Activated T-helper 9 cell treated with anti-CD3 and anti-CD28 coated beads, Interleukin-2, amount 50 U/mL, for 16 hours (primary cell): ENCODE data around the gene CACNA1I.

Experiments used
- DNase-seq: peaks from one replicate; pipeline ENCODE4 v3.0.0-alpha.2; 2020; ENCODE audit warnings: low read depth

Gene CACNA1I

DNA sequence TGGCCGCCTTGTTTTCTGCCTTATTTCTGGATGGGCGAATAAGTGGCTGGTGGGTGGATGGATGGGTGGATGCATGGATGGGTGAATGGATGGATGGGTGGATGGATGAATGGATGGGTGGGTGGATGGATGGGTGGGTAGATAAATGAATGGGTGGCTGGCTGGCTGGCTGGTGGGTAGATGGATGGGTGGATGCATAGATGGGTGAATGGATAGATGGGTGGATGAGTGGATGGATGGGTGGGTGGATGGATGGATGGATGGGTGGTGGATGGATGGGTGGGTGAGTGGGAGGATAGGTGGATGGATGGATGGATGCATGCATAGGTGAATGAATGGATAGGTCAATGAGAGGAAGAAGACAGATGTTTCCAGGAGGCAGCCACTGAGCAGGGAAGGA lies 98.9 kb downstream of the CACNA1I start:
- DNase-seq, result no peak

DNA sequence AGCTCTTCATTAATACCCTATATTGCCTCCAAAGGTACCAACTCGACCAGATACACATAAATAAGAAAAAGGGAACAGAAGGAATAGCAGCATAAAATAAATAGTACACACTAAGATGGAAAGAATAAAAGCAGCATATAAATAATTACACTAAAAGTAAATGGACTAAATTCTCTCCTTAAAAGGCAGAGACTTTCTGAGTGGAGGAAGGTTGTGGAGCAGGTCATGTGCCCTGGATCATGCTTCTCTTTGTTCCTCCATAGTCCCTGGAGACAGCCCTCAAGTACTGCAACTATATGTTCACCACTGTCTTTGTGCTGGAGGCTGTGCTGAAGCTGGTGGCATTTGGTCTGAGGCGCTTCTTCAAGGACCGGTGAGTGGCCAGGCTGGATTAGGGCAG lies 101.4 kb downstream of the CACNA1I start:
- DNase-seq, result no peak

DNA sequence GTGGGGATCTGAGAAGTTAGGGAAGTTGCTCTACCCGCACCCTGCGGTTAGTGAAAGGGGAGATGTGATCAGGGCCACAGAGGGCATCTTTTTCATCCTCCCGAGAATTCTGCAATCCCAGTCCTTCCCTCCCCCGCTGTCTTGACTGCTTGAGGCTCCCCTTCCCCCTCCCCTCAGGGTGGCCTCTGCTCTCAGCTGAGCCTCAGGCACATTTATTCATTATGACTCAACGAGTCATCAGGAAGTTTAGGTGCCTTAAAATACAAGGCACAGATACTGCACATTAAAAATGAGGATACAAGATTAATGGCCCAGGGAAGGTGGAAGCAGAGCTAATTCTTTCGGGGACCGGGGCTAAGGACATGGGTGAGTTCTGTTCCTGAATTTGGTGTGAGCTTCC lies 104.0 kb downstream of the CACNA1I start:
- DNase-seq, result no peak

GRCh38 chr22:39675947-39676346 lies 105.4 kb downstream of the CACNA1I start:
- no peak for DNase-seq

DNA sequence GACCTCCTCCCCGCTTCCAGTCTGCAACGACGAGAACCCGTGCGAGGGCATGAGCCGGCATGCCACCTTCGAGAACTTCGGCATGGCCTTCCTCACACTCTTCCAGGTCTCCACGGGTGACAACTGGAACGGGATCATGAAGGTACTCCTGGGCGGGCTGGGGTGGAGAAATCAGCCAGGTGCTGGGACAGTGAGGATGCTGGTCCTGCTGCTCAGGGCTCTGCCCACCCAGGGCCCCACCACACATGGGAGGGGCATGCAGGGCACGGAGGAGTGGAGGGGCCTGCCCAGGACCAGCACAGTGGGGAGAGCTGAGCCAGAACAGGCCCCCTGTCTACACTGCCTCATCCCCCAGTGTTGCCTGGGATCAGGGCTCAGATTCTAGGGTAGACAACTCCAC lies 107.4 kb downstream of the CACNA1I start:
- DNase-seq, result no peak

DNA sequence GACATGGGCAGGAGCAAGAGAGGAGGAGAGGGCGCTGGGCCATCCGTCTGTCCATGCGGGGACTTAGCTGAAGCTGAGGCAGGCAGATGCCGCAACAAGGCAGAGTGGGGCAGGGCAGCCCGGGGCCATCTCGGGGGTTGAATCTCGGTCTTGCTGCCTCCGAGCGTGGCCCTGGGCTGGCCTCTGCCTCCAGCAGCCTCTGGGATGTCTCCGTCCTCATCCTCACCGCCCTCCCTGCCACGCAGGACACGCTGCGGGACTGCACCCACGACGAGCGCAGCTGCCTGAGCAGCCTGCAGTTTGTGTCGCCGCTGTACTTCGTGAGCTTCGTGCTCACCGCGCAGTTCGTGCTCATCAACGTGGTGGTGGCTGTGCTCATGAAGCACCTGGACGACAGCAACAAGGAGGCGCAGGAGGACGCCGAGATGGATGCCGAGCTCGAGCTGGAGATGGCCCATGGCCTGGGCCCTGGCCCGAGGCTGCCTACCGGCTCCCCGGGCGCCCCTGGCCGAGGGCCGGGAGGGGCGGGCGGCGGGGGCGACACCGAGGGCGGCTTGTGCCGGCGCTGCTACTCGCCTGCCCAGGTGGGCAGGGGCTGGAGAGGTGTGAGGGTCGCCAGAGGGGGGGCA lies 108.4 kb downstream of the CACNA1I start:
- no peak for DNase-seq

GRCh38 chr22:39679652-39680051 lies 109.1 kb downstream of the CACNA1I start:
- no peak for DNase-seq

GRCh38 chr22:39680486-39680885 lies 109.9 kb downstream of the CACNA1I start:
- DNase-seq, result no peak

DNA sequence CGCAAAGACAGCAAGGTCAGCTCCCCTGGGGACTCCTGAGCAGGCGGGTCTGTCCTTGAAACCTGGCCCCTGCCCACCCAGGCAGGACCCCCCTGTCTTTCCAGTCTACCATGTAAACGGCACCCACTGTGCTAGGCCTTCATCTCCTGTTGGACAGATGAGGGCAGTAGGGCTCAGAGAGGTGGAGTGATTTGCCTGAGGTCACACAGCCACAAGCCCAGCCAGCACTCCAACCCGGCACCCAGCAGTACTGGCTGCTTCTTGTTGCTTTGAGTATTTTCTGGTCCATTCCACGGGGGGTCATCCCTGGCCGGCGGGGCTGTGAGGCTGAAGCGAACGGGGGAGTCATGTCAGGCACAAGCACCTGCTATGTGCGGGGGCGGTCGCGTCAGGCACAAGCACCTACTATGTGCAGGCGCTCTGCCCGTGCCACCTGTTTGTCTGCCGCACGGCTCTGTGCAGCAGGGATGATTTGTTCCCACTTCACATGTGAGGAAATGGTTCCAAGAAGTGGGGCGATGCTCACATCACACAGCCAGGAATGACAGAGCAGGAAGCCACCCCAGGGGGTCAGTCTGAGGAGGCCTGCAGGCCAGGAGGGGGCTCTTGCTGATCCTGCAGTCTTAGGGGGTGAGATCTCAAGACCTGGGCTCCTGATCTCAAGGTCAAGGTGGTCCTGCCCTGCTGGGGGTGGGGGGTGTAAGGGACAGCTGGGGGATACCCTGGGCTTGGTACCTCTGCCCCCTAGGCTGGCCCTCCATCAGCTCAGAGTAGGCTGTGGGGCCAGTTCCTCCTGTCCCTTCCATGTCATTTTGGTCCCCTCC lies 110.7 kb downstream of the CACNA1I start:
- no peak for DNase-seq

GRCh38 chr22:39682994-39683393 lies 112.4 kb downstream of the CACNA1I start:
- DNase-seq, result no peak

- no peak for DNase-seq
These were observed 113.1 kb downstream of the CACNA1I start for GRCh38 chr22:39683639-39684038.

DNA sequence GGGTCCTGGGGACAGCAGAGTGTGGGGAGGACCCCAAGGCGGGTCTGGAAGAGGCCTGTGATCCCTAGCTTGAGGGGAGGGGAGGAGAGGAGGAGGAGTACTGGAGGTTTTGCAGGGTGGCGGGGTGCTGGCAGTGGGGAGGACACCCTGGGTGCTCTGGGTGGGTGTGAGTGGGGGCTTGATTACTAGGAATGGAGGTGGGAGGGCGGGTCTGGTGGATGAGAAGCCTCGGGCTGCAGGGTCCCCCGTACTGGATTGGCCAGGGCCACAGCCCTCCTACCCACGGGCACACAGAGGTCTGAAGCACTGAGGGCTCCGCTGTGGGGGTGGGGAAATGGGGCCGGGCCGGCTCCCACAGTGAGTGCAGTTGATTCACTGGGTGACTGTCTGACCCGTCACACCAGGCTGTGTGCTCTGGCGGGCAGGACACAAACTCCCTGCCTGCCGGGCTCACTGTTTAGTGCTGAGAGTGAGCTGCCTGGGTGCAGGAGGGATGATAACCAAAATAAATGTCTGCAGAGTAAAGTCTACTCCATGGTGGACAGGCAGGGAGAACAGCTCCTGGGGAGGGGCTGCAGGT lies 114.2 kb downstream of the CACNA1I start:
- DNase-seq, result no peak

DNA sequence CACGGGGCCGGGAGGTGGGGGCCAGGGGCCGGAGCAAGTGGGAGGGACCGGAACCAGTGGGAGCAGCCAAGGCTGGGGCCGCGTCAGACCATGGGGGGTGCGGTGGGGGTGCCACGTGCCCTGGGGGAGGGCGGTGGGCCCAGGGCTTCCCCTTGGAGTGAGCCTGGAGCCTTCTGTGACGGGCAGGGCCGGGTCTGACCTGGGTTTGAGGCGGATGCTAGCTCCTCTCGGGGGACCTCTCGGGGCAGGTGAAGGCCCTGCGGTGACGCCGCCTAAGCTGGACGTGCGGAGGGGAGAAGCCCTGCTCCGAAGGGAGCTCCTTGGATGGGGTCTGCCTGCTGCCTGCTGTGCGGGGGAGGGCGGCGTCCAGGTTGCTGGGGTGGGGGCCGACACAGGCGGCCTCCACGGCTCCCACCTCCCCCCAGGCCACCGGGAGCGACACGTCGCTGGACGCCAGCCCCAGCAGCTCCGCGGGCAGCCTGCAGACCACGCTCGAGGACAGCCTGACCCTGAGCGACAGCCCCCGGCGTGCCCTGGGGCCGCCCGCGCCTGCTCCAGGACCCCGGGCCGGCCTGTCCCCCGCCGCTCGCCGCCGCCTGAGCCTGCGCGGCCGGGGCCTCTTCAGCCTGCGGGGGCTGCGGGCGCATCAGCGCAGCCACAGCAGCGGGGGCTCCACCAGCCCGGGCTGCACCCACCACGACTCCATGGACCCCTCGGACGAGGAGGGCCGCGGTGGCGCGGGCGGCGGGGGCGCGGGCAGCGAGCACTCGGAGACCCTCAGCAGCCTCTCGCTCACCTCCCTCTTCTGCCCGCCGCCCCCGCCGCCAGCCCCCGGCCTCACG lies 115.0 kb downstream of the CACNA1I start:
- DNase-seq, result no peak

DNA sequence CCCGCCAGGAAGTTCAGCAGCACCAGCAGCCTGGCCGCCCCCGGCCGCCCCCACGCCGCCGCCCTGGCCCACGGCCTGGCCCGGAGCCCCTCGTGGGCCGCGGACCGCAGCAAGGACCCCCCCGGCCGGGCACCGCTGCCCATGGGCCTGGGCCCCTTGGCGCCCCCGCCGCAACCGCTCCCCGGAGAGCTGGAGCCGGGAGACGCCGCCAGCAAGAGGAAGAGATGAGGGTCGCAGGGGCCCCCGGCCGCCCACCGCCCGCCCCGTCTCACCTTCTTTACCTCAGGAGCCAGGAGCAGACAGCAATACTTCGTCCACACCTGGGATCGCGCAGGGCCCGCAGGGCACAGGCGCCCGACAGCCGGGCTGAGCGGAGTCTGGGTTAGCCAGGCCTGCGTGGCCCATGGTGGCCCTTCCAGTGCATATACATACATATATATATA lies 115.6 kb downstream of the CACNA1I start:
- DNase-seq, result no peak

DNA sequence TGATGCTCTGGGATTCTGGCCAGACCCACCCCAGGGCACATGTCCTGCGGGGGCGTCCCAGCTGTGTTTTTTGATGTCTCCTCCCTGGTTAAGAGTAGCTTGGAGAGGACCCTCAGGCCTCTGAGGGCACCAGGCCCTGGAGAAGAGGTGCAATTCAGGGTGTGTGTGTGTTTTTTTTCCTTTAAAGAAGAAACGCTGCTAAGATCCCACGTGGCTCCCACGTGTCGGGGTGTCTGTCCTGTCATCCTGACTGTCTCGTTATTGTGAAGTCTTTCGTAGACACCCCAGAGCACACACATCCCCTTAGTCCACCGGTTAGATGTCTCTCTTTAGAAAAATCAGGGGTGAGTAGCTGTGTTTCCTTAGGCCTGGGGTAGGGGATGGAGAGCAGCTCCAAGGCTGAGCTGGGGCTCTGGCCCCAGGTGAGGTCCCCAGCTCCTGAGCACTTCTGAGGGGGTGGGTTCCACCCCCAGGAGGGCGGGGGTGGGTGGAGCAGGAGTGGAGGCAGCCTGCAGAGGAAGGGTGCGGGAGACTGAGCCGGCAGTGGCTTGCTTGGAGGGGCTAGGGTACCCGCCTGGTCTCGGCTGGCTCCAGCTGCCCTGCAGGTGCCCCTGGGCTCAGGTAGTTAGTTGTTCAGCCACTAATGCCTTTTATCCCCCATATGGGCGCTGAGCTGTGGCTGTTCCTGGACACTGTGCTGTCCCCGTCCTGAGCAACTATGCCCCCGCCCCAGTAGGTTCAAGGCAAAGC lies 116.4 kb downstream of the CACNA1I start:
- no peak for DNase-seq

DNA sequence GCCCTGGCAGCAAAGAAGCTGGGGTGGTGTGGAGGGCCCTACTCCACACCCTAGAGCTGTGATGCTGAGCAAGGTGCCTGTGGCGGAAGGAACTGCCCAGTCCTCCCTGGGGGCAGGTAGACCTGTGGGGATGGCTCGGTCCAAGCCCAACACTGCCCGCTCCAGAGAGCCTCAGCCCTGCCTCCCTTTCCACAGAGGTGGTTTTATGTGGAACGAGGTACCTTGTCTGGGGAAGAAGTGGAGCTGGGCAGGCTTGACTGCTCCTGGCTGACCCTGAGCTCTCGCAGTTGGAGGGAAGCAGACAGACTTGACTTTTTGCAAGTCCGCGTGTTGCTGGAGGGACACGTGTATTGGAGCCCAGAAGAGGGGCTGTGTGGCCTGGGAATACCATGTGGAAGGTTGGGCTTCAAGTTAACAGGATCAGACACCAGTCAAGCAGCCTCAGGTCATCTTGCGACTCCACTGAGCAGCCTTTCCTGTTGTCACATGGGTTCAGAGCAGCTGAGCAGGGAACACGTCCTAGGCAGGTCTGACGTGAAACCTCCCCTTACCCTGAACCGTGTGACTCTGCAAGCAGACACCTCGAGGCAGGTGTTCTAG lies 117.7 kb downstream of the CACNA1I start:
- no peak for DNase-seq

GRCh38 chr22:39689421-39689820 lies 118.9 kb downstream of the CACNA1I start:
- no peak for DNase-seq

DNA sequence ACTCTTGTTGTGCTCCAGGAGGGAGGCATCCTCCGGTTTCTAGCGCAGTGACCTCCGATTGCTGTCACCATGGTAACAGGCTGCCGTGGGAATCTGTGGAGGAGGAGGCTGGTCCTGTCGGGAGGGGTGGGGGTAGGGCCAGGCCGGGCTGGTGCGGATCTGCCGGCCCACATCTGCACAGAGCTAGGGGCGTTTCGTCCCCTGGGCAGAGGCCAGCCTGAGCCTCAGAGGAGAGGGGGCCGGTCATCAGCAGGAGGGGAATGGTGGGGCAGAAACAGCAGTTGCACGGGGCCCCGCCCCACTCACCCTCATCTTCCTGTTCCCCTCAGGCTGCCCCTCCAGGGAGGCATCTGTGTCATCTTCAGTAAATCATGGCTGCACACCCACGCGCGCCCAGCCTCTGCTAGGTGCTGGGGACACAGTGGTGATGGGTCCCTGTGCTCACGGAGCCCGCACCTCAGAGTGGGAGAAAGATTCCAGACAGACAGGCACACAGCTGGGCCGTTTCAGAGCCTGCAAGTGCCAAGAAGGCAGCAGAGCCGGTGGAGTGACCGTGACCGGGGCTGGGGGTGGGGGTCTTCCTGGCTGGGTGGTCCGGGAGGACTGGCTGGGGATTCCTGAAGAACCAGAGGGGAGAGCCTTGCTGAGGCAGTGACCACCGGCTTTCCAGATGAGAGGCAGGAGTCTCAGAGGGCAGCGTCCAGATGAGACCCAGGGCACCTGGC lies 120.5 kb downstream of the CACNA1I start:
- no peak for DNase-seq

- DNase-seq, result no peak
These were observed 123.5 kb downstream of the CACNA1I start for GRCh38 chr22:39693943-39694500.

GRCh38 chr22:39697790-39698430 lies 127.4 kb downstream of the CACNA1I start:
- no peak for DNase-seq
